Muscle layer of duodenum (tissue), 2 donors: ENCODE results near the gene PSTPIP1.

ENCODE experiments used
- H3K27ac ChIP-seq: one replicate; pipeline ENCODE4 v1.7.0; 2013; ENCODE audit warnings: mild to moderate bottlenecking, low read length
- H3K27me3 ChIP-seq: one replicate; pipeline ENCODE4 v1.7.0; 2013; ENCODE audit warnings: low read depth, mild to moderate bottlenecking, control low read depth, low read length
- H3K36me3 ChIP-seq, 2 donors: one replicate each; pipeline ENCODE4 v1.7.0; 2013; ENCODE audit warnings: low read length in 2 of 2, control low read depth in 1 of 2, mild to moderate bottlenecking in 1 of 2; ENCODE audit not compliant: insufficient read depth in 2 of 2, control insufficient read depth in 1 of 2
- H3K4me1 ChIP-seq, 2 donors: one replicate each; pipeline ENCODE4 v1.7.0; 2013; ENCODE audit warnings: low read length in 2 of 2, mild to moderate bottlenecking in 2 of 2, control low read depth in 1 of 2, moderate library complexity in 1 of 2; ENCODE audit not compliant: insufficient read depth in 2 of 2, control insufficient read depth in 1 of 2
- H3K4me3 ChIP-seq, 2 donors: one replicate each; pipeline ENCODE4 v1.7.0; 2013; ENCODE audit warnings: low read length in 2 of 2, low read depth in 1 of 2, mild to moderate bottlenecking in 1 of 2
- H3K9me3 ChIP-seq, 2 donors: one replicate each; pipeline ENCODE4 v1.7.0; 2013; ENCODE audit warnings: low read length in 2 of 2, control low read depth in 1 of 2, mild to moderate bottlenecking in 1 of 2; ENCODE audit not compliant: control insufficient read depth in 1 of 2
- donor health status: healthy.

PSTPIP1 gene

DNA sequence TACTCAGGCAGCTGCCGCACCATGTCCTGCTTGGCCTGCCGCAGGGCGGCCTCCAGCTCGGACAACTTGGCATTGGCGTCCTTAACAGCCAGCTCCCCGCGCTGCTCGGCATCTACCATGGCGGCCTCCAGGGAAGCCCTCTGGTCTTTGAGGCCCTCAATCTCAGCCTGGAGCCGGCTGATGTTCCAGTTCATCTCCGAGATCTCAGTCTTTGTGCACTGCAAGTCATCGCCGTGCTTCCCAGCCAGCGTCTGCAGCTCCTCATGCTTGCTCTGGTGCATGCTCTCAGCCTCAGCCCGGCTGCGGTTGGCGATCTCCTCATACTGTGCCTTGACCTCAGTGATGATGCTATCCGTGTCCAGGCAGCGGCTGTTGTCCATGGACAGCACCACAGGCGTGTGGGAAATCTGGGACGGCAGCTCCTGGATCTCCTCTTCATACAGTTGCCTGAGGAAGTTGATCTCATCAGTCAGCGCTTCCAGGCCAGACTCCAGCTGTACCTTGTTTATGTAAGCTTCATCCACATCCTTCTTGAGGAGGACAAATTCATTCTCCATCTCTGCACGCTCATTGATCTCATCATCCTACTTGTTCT, 15.5 kb upstream of the PSTPIP1 start:
- Histone ChIP-seq H3K9me3 (no peaks in the 10 kb centered on the region), H3K27ac (no peak overlapping the region), H3K27me3 (no peaks in the 10 kb centered on the region), H3K4me1 (no peaks in the 10 kb centered on the region), H3K36me3 (no peaks in the 10 kb centered on the region), H3K4me3 (no peak overlapping the region)

GRCh38 chr15:76979996-76980520, 14.9 kb upstream of the PSTPIP1 start:
- no peaks in the 10 kb centered on the region for H3K27me3 ChIP-seq
- no peaks in the 10 kb centered on the region for H3K9me3 ChIP-seq
- no peak overlapping the region for H3K4me3 ChIP-seq
- no peak overlapping the region for H3K27ac ChIP-seq
- H3K4me1 ChIP-seq: no peaks in the 10 kb centered on the region
- H3K36me3 ChIP-seq: no peaks in the 10 kb centered on the region

DNA sequence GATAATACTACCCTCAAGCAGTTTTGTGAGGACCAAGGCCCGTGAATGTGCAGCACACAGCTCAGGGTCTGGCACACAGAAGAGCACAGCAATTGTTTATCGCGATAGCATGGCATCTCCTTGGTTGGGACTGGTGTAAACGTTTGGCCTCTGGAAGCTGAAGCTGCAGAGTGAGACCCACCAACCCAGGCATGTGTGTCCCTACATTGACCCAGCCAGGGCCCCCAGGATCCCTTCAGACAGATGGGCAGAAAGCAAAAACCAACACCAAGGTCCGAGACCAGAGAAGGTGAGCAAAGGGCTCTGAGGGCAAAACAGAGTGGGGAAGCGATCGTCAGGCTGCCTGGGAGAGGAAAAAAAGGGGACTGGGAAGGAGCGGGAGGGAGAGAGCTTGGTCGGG, 12.6 kb upstream of the PSTPIP1 start:
- Histone ChIP-seq H3K27me3 (no peaks in the 10 kb centered on the region), H3K36me3 (no peaks in the 10 kb centered on the region), H3K27ac (no peak overlapping the region), H3K4me1 (no peaks in the 10 kb centered on the region), H3K9me3 (no peaks in the 10 kb centered on the region), H3K4me3 (no peak overlapping the region)

GRCh38 chr15:76982756-76983155, 12.2 kb upstream of the PSTPIP1 start:
- Histone ChIP-seq H3K36me3 (no peaks in the 10 kb centered on the region), H3K27ac (no peak overlapping the region), H3K9me3 (no peaks in the 10 kb centered on the region), H3K27me3 (no peaks in the 10 kb centered on the region), H3K4me1 (no peaks in the 10 kb centered on the region), H3K4me3 (no peak overlapping the region)

DNA sequence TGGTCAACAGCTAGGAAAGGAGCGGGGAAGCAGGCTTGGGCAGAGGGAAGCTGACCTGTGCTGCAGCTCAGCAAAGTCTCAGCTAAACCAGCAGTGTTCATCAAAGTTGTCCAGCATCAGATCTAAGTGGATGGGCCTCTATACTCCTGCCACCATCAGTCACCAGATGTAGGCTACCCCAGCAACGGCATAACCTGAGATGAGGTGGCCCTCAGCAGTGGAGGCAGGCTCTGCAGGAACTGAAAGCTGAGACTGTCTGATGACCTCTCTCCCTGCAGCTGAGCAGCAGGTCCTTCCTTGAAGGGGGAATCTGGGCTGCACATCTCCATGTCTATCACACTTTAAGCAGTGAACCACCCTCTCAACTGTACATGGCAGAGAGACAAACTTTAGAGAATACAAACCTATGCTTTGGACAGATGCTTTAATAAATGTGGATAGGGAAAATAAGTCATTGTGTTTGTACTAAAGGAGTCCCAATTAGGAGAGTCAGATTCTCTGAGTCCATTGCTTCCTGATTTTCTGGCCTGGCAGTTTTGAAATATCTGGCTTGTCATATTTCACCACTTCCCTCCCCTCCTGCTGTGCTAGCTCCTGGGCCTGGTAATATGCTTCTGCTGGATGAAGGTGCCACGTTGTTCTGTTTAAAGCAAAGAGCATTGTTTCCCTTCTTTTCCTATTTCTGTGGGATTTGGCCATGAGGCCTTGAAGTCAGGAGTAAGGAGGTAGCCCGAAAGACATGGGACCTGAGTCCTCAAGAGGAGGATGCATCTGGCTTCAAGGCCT, 11.1 kb upstream of the PSTPIP1 start:
- no peak overlapping the region for H3K27ac ChIP-seq
- no peak overlapping the region for H3K4me3 ChIP-seq
- no peaks in the 10 kb centered on the region for H3K9me3 ChIP-seq
- H3K4me1 ChIP-seq: no peaks in the 10 kb centered on the region
- no peaks in the 10 kb centered on the region for H3K27me3 ChIP-seq
- no peaks in the 10 kb centered on the region for H3K36me3 ChIP-seq

- Histone ChIP-seq H3K27ac (no peak overlapping the region), H3K9me3 (no peaks in the 10 kb centered on the region), H3K4me1 (no peaks in the 10 kb centered on the region)
Measured at GRCh38 chr15:76986743-76987142, 8.2 kb upstream of the PSTPIP1 start.

GRCh38 chr15:76987276-76987675, 7.7 kb upstream of the PSTPIP1 start:
- H3K27ac ChIP-seq: no peak overlapping the region
- H3K4me3 ChIP-seq: no peak overlapping the region
- no peaks in the 10 kb centered on the region for H3K4me1 ChIP-seq

More at GRCh38 chr15:76986743-76987142, 8.2 kb upstream of the PSTPIP1 start:
- Histone ChIP-seq H3K4me3 (no peak overlapping the region), H3K36me3 (no peaks in the 10 kb centered on the region), H3K27me3 (no peaks in the 10 kb centered on the region)

DNA sequence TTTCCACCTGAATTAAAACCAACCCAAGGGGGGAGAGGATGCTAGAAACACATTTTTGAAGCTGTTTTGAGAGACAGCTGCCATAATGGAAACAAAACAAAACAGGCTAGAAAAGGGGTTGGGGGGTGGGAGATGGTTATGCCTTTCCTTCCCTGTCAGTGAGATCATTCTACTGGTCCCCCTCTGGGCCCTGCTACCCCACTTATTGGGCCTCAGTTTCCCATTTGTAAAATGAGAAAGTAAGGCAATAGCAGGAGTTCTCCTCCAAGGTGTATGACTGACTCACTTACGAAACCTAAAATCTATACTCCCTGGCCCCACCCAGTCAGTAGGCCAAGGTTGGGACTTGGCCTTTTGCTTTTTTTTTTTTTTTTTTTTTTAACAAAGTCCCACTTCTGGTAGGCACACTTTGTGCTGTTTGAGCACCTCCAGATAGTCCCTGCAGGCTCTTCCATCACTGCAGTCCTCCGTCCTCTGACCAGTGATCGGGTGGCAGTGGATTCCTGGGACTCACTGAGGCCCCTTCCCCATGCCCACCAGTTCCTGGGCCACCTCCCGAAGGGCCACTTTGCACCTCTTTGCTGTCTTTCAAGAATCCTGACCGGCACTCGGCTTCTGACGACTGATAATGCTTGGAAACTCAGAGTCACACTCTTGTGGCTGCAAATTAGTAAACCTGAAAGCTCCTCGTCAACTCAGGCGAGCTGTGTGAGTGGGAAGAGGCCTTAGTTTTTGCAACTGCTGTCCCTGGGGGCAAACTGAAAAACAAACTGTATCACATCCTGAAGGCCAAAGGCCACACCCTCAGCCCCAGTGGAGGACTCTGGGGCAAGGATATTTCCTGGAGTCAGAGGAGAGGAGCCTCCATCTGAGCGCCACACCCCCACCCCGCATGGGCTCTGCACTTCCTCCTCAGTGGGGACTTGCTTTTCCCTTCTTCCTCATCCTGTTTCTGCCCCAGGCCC, 6.7 kb upstream of the PSTPIP1 start:
- Histone ChIP-seq H3K27me3 (no peaks in the 10 kb centered on the region), H3K4me1 (no peaks in the 10 kb centered on the region), H3K27ac (no peak overlapping the region), H3K36me3 (no peaks in the 10 kb centered on the region), H3K9me3 (no peaks in the 10 kb centered on the region), H3K4me3 (no peak overlapping the region)

More at GRCh38 chr15:76987276-76987675, 7.7 kb upstream of the PSTPIP1 start:
- Histone ChIP-seq H3K36me3 (no peaks in the 10 kb centered on the region), H3K9me3 (no peaks in the 10 kb centered on the region), H3K27me3 (no peaks in the 10 kb centered on the region)

GRCh38 chr15:76988867-76989780, 5.8 kb upstream of the PSTPIP1 start:
- Histone ChIP-seq H3K4me3 (no peak overlapping the region), H3K4me1 (no peaks in the 10 kb centered on the region), H3K9me3 (no peaks in the 10 kb centered on the region), H3K36me3 (no peaks in the 10 kb centered on the region), H3K27ac (no peak overlapping the region), H3K27me3 (no peaks in the 10 kb centered on the region)

DNA sequence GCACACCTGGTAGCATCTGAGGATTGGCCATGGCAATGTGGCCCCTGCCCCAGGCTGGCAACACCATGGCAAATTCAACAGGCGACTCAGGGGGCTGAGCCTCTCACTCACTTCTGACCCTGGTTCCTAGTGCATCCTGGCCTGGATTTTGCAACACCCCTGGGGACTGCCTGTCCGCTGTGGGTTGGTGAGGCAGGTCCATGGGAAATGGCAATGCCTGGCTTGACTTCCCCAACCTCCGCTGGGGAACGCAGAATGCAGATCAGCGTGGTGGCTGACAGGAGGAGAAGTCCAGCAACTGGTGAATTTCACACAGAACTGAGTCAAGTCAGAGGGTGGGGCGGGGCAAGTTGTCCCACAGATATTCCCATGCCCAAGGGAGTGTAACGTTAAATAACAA, 3.9 kb upstream of the PSTPIP1 start:
- H3K27ac ChIP-seq: no peak overlapping the region

More for the DNA sequence above, 3.9 kb upstream of the PSTPIP1 start:
- no peaks in the 10 kb centered on the region for H3K27me3 ChIP-seq
- peaks cover 0 to 11% of the 10 kb centered on the region in 2 donors for H3K4me1 ChIP-seq
- no peaks in the 10 kb centered on the region for H3K9me3 ChIP-seq
- H3K36me3 ChIP-seq: no peaks in the 10 kb centered on the region
- no peak overlapping the region for H3K4me3 ChIP-seq
